Measurements from ENCODE around the gene INO80. TPM values are rescaled to one million over a fixed set of nuclear protein-coding genes. Genes with fewer than 3 reads are reported as not detected.

The INO80 gene
- total RNA-seq, 1 donor from 2014 or later, result 20.9 TPM

GRCh38 chr15:40929660-40930429 is 186.2 kb downstream of the INO80 start:
- no peak for TF ChIP-seq CTCF (IDR thresholded peaks at IDR 0.05)
- Mint-ChIP-seq H3K36me3 (ENCODE audit: unreplicated experiment) (no peaks in the 10 kb centered on the region), H3K4me3 (ENCODE audit: unreplicated experiment) (peak overlapping the region; percentile 76), H3K27me3 (ENCODE audit: unreplicated experiment) (peaks cover 57% of the 10 kb centered on the region), H3K9me3 (ENCODE audit: unreplicated experiment) (no peaks in the 10 kb centered on the region), H3K4me1 (ENCODE audit: unreplicated experiment) (peaks cover 36% of the 10 kb centered on the region), H3K27ac (ENCODE audit: unreplicated experiment) (no peak overlapping the region)
- DNase-seq (ENCODE audit: extremely low spot score, unreplicated experiment), result no peak

Other genes with a start within 250 kb of the INO80 start
- 0.34 and 0.46 TPM in 2 replicates for gene RHOV, start 242.0 kb downstream of the INO80 start, total RNA-seq
- gene VPS18, start 221.8 kb downstream of the INO80 start, total RNA-seq, result 36.7 and 40.5 TPM in 2 replicates
- gene DLL4, start 186.9 kb downstream of the INO80 start, total RNA-seq, result 0.39 and 0.54 TPM in 2 replicates
- 33.3 and 39.3 TPM in 2 replicates for gene CHAC1, start 162.8 kb downstream of the INO80 start, total RNA-seq
- not detected in 2 replicates for gene EXD1, start 114.5 kb upstream of the INO80 start, total RNA-seq
- 87.1 and 87.7 TPM in 2 replicates for gene CHP1, start 115.0 kb upstream of the INO80 start, total RNA-seq
- 2.4 and 3.1 TPM in 2 replicates for gene OIP5, start 216.3 kb upstream of the INO80 start, total RNA-seq
- 23.3 and 27.4 TPM in 2 replicates for gene NUSAP1, start 216.6 kb upstream of the INO80 start, total RNA-seq

Data from osteocyte (in vitro differentiated cells).